ENCODE results near the gene METTL18.

GRCh38 chr1:169753549-169753948 is 41.2 kb downstream of the METTL18 start:
- TF ChIP-seq CTCF (IDR thresholded peaks at IDR 0.05) (peak; percentile 42), EZH2 (IDR thresholded peaks at IDR 0.05) (no peak)
